Calu3 (cell line): ENCODE data around the gene HTR3B. TPM values are rescaled to one million over a fixed set of nuclear protein-coding genes. Genes with fewer than 3 reads are reported as not detected.

Experiments used
- BruUV-seq: library from RNA; stranded (reverse); fragments of 400-500 nt; replicated peaks from 2 replicates; lab custom pipeline; 2021; lab: Mats Ljungman, UMichigan
- CTCF ChIA-PET: fragments of 300-600 bp; sonication (Branson Sonifier 250); formaldehyde crosslinking; loops from one replicate; lab custom pipeline; 2022; ENCODE audit warnings: antibody characterized with exemption; lab: Charles Lee
- DNase-seq: peaks from one replicate; pipeline ENCODE4 v3.0.0; 2022
- H3K27ac Mint-ChIP-seq: one replicate; pipeline ENCODE4 v1.8.0; 2022; ENCODE audit warnings: mixed read lengths; ENCODE audit not compliant: unreplicated experiment
- H3K27me3 Mint-ChIP-seq: one replicate; pipeline ENCODE4 v1.8.0; 2022; ENCODE audit warnings: mixed read lengths; ENCODE audit not compliant: unreplicated experiment
- H3K36me3 Mint-ChIP-seq: one replicate; pipeline ENCODE4 v1.8.0; 2022; ENCODE audit warnings: mild to moderate bottlenecking, moderate library complexity, mixed read lengths; ENCODE audit not compliant: insufficient read depth, unreplicated experiment
- H3K4me1 Mint-ChIP-seq: one replicate; pipeline ENCODE4 v1.8.0; 2022; ENCODE audit warnings: mild to moderate bottlenecking, low read depth, mixed read lengths; ENCODE audit not compliant: unreplicated experiment
- H3K4me3 Mint-ChIP-seq: one replicate; pipeline ENCODE4 v1.8.0; 2022; ENCODE audit warnings: mild to moderate bottlenecking, low read depth, moderate library complexity, mixed read lengths; ENCODE audit not compliant: unreplicated experiment
- H3K9me3 Mint-ChIP-seq: one replicate; pipeline ENCODE4 v1.8.0; 2022; ENCODE audit warnings: low read depth, mixed read lengths; ENCODE audit not compliant: unreplicated experiment
- intact Hi-C: fragments of 100-400 bp; cut with micrococcal nuclease; formaldehyde crosslinking; loops from one replicate; pipeline ENCODE4 v1.10.0; 2022; ENCODE audit not compliant: unreplicated experiment
- total RNA-seq: library from RNA; stranded (reverse); gene quantifications from 2 replicates; pipeline ENCODE4 v1.2.3, GENCODE V29; 2022
- TF ChIP-seq, protein P1 (sequence below): fragments of 200-600 bp; IDR thresholded peaks from one replicate; pipeline ENCODE4 v1.8.0; 2022; ENCODE audit warnings: antibody characterized with exemption; ENCODE audit not compliant: unreplicated experiment

The HTR3B gene
- total RNA-seq, 1 experiment from 2014 or later, result not detected

DNA sequence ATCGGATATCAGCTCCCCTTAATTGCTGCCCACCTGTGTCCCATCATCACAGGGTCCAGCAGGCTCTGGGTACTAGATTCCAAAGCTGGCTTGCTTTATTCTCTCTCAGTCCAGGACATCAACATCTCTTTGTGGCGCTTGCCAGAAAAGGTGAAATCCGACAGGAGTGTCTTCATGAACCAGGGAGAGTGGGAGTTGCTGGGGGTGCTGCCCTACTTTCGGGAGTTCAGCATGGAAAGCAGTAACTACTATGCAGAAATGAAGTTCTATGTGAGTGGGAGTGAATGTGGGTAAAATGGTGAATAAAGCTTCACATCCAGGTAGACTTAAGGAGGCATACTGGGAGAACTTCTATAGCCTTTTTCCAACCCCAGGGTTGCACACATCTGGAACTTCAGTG, 81.3 kb downstream of the HTR3B start:
- CTCF ChIA-PET, result no interaction called here
- no TSS peak for BruUV-seq
- Mint-ChIP-seq H3K4me3 (no peak overlapping the region), H3K27ac (no peak overlapping the region), H3K4me1 (no peaks in the 10 kb centered on the region), H3K9me3 (no peaks in the 10 kb centered on the region), H3K27me3 (peaks cover 77% of the 10 kb centered on the region), H3K36me3 (no peaks in the 10 kb centered on the region)
- no peak for DNase-seq
- TF ChIP-seq, protein P1, sequence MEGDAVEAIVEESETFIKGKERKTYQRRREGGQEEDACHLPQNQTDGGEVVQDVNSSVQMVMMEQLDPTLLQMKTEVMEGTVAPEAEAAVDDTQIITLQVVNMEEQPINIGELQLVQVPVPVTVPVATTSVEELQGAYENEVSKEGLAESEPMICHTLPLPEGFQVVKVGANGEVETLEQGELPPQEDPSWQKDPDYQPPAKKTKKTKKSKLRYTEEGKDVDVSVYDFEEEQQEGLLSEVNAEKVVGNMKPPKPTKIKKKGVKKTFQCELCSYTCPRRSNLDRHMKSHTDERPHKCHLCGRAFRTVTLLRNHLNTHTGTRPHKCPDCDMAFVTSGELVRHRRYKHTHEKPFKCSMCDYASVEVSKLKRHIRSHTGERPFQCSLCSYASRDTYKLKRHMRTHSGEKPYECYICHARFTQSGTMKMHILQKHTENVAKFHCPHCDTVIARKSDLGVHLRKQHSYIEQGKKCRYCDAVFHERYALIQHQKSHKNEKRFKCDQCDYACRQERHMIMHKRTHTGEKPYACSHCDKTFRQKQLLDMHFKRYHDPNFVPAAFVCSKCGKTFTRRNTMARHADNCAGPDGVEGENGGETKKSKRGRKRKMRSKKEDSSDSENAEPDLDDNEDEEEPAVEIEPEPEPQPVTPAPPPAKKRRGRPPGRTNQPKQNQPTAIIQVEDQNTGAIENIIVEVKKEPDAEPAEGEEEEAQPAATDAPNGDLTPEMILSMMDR, result no peak
- intact Hi-C loops, result no loop called here

DNA sequence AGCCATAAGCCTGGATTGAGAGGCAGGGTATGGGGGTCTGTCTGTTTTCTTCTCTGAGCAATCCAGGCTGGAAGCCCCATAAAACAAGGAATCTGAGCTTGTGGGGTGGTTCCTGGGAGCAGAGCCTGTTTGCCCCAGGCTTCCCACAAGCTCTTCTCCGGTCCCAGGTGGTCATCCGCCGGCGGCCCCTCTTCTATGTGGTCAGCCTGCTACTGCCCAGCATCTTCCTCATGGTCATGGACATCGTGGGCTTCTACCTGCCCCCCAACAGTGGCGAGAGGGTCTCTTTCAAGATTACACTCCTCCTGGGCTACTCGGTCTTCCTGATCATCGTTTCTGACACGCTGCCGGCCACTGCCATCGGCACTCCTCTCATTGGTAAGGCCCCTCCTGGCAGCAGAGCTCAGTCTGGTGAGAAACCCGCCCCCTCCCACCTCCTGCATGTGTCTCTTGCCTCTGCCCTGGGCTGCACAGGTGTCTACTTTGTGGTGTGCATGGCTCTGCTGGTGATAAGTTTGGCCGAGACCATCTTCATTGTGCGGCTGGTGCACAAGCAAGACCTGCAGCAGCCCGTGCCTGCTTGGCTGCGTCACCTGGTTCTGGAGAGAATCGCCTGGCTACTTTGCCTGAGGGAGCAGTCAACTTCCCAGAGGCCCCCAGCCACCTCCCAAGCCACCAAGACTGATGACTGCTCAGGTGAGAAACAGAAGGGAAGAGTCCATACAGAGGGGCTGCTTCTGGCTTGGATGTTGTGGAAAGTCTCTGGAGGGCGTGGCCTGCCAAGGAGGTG, 82.0 kb downstream of the HTR3B start:
- TF ChIP-seq, protein P1, result no peak
- Mint-ChIP-seq H3K4me1 (no peaks in the 10 kb centered on the region), H3K27ac (no peak overlapping the region), H3K27me3 (peaks cover 78% of the 10 kb centered on the region), H3K4me3 (no peak overlapping the region), H3K36me3 (no peaks in the 10 kb centered on the region), H3K9me3 (no peaks in the 10 kb centered on the region)
- no peak for DNase-seq
- CTCF ChIA-PET, result no interaction called here
- no TSS peak for BruUV-seq
- intact Hi-C loops, result no loop called here

DNA sequence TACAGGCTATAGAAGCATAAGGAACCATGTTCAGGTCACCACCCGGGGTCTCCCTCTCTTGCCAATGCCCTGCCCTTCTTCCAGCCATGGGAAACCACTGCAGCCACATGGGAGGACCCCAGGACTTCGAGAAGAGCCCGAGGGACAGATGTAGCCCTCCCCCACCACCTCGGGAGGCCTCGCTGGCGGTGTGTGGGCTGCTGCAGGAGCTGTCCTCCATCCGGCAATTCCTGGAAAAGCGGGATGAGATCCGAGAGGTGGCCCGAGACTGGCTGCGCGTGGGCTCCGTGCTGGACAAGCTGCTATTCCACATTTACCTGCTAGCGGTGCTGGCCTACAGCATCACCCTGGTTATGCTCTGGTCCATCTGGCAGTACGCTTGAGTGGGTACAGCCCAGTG, 84.8 kb downstream of the HTR3B start:
- TF ChIP-seq, protein P1, result no peak
- no peak overlapping the region for H3K4me3 Mint-ChIP-seq
- H3K9me3 Mint-ChIP-seq, result no peaks in the 10 kb centered on the region
- H3K27ac Mint-ChIP-seq, result no peak overlapping the region
- no peak for DNase-seq
- BruUV-seq, result no TSS peak
- H3K36me3 Mint-ChIP-seq, result no peaks in the 10 kb centered on the region
- H3K4me1 Mint-ChIP-seq, result no peaks in the 10 kb centered on the region
- peaks cover 87% of the 10 kb centered on the region for H3K27me3 Mint-ChIP-seq
- CTCF ChIA-PET, result no interaction called here
- intact Hi-C loops, result no loop called here

DNA sequence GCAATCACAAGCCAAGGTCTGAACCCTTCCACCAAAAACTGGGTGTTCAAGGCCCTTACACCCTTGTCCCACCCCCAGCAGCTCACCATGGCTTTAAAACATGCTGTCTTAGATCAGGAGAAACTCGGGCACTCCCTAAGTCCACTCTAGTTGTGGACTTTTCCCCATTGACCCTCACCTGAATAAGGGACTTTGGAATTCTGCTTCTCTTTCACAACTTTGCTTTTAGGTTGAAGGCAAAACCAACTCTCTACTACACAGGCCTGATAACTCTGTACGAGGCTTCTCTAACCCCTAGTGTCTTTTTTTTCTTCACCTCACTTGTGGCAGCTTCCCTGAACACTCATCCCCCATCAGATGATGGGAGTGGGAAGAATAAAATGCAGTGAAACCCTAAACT, 85.3 kb downstream of the HTR3B start:
- intact Hi-C loops, result no loop called here
- BruUV-seq, result no TSS peak
- H3K4me1 Mint-ChIP-seq, result no peaks in the 10 kb centered on the region
- peaks cover 87% of the 10 kb centered on the region for H3K27me3 Mint-ChIP-seq
- H3K36me3 Mint-ChIP-seq, result no peaks in the 10 kb centered on the region
- no peak overlapping the region for H3K4me3 Mint-ChIP-seq
- TF ChIP-seq, protein P1, result no peak
- no peaks in the 10 kb centered on the region for H3K9me3 Mint-ChIP-seq
- DNase-seq, result no peak
- no peak overlapping the region for H3K27ac Mint-ChIP-seq
- CTCF ChIA-PET, result no interaction called here
